ENCODE measurements around the gene WDR18.

The WDR18 gene

GRCh38 chr19:984165-984967 is at the start of gene WDR18:
Gene WDR18, plus strand, starts transcription at chr19:984345. Its CDS starts 9 bp downstream, at chr19:984354.
- H3K4me3 Mint-ChIP-seq, result peak within 1 kb of the TSS; percentile 95
- H3K27ac Mint-ChIP-seq, result peak within 1 kb of the TSS; percentile 96
- no peaks in the 10 kb centered on the region for H3K27me3 Mint-ChIP-seq
- peaks cover 2% of the 10 kb centered on the region for H3K36me3 Mint-ChIP-seq
- peaks cover 13% of the 10 kb centered on the region for H3K4me1 Mint-ChIP-seq
- no peaks in the 10 kb centered on the region for H3K9me3 Mint-ChIP-seq

DNA sequence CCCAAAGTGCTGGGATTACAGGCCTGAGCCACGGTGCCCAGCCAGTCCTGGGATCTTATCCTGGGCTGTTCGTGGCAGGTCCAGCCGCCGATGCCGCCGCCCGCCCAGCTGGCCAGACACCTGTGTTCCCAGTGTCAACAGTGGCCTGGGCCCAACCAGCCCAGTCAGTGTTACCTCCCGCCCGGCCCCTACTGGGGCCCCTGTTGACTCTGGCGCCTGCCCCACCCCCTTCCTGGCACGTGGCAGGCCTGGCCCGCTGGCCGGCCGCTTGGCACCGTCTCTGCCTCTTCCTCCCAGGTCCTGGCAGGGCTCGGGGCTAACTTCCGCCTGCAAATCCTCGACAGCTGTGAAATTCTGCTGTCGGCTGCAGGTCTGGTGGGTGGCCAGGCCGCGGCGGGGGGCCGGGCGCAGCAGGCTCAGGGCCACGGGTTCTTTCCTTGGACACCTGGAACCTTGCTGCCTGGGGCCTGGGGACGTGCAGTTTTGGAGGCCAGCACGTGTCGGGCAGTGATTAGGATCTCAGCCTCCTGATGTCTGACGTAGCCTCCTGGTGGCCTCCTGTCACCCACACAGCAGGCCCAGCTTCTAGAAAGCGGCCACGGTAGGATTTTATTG is 49.2 kb upstream of the WDR18 start:
- Mint-ChIP-seq H3K27me3 (no peaks in the 10 kb centered on the region), H3K4me3 (no peak overlapping the region), H3K36me3 (no peaks in the 10 kb centered on the region), H3K27ac (no peak overlapping the region), H3K4me1 (peaks cover 27% of the 10 kb centered on the region), H3K9me3 (no peaks in the 10 kb centered on the region)

DNA sequence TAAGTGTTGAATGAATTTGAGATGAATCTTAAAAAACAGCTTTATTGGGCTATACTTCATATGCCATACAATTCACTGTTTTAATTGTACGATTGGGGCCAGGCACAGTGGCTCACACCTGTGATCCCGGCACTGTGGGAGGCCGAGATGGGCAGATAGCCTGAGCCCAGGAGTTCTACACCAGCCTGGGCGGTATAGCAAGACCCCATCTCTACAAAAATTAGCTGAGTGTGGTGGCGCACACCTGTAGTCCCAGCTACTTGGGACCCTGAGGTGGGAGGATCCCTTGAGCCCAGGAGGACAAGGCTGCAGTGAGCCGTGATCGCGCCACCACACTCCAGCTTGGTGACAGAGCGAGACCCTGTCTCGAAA is 48.0 kb upstream of the WDR18 start:
- no peak overlapping the region for H3K27ac Mint-ChIP-seq
- no peaks in the 10 kb centered on the region for H3K27me3 Mint-ChIP-seq
- H3K4me1 Mint-ChIP-seq, result peaks cover 34% of the 10 kb centered on the region
- H3K36me3 Mint-ChIP-seq, result no peaks in the 10 kb centered on the region
- no peak overlapping the region for H3K4me3 Mint-ChIP-seq
- H3K9me3 Mint-ChIP-seq, result no peaks in the 10 kb centered on the region

- Mint-ChIP-seq H3K27ac (peak overlapping the region; percentile 7), H3K36me3 (no peaks in the 10 kb centered on the region), H3K4me1 (peaks cover 36% of the 10 kb centered on the region), H3K27me3 (no peaks in the 10 kb centered on the region), H3K9me3 (no peaks in the 10 kb centered on the region), H3K4me3 (no peak overlapping the region)
Observed at GRCh38 chr19:937259-937694, 46.9 kb upstream of the WDR18 start.

DNA sequence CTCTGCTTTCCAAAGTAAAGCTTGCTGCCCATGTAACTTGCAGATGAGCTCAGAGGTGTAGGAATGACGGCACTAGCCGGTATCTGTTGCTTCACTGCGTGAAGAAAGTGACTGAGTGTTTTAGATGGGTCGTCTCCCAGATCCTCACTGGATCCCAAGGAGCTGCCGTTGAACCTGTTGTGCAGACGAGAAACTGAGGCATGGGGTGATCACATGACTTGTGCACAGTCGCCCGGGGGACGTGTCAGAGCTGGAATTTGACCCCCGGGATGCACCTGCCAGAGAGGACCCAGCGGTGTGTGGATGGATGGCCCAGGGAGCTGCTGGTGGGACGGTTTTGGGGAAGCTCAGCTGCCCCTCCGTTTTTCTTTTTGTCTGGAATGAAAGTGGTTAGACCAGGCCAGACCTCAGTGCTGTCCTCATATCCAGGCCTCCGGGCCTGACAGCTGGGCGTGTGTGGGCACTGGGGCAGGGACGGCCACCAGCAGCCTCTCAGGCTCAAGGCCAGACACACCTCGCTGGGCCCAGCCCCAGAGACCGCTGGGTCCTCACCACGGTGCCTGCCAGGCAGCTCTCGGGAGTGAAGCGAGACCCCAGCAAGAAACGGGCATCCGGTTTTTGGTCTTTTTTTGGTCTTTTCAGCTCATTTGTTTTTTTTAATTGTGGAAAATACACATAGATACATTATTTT is 45.8 kb upstream of the WDR18 start:
- H3K27ac Mint-ChIP-seq, result peak overlapping the region; percentile 2

DNA sequence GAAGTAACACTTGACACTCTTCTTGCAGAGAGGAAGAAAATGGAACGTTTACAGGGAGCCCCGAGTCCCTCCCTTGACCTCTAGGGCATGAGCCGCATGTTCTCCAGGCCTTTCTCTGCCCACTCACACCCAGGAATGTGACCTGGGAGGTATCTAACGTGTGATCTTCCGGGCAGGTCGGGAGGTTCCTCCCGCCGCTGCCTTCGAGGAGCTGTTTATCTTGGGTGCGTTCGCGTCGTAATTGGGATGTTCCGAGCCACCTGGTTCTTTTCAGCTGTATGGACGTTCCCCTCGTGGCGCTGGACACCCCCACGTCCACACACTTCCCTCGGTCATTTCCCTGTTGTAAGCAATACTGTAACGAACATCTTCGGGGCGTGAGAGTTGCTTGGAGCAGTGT is 44.7 kb upstream of the WDR18 start:
- H3K9me3 Mint-ChIP-seq, result no peaks in the 10 kb centered on the region
- H3K4me3 Mint-ChIP-seq, result peak overlapping the region; percentile 26
- no peak overlapping the region for H3K27ac Mint-ChIP-seq
- no peaks in the 10 kb centered on the region for H3K27me3 Mint-ChIP-seq
- H3K4me1 Mint-ChIP-seq, result peaks cover 31% of the 10 kb centered on the region
- no peaks in the 10 kb centered on the region for H3K36me3 Mint-ChIP-seq

More for the DNA sequence above, 45.8 kb upstream of the WDR18 start:
- H3K36me3 Mint-ChIP-seq, result no peaks in the 10 kb centered on the region
- H3K4me1 Mint-ChIP-seq, result peaks cover 31% of the 10 kb centered on the region
- H3K4me3 Mint-ChIP-seq, result peak overlapping the region; percentile 30
- H3K9me3 Mint-ChIP-seq, result no peaks in the 10 kb centered on the region
- H3K27me3 Mint-ChIP-seq, result no peaks in the 10 kb centered on the region

DNA sequence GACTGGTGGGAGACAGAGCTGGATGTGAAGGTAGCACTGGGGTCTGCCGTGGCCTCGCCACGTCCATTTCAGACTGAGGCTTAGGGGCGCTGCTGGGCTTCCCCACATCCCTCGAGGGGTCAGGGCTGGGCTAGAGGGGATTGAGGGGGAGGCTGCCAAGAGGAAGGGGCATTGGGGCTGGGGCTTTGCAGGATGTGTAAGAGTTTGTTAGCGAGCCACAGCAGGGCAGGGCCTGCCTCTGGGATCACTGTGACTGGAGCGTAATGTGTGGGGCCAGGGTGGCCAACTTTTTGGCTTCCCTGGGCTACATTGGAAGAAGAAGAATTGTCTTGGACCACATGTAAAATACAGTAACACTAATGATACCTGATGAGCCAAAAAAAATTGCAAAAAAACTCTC is 44.2 kb upstream of the WDR18 start:
- no peaks in the 10 kb centered on the region for H3K27me3 Mint-ChIP-seq
- H3K9me3 Mint-ChIP-seq, result no peaks in the 10 kb centered on the region
- peak overlapping the region; percentile 82 for H3K27ac Mint-ChIP-seq
- peaks cover 31% of the 10 kb centered on the region for H3K4me1 Mint-ChIP-seq
- peak overlapping the region; percentile 84 for H3K4me3 Mint-ChIP-seq
- no peaks in the 10 kb centered on the region for H3K36me3 Mint-ChIP-seq

DNA sequence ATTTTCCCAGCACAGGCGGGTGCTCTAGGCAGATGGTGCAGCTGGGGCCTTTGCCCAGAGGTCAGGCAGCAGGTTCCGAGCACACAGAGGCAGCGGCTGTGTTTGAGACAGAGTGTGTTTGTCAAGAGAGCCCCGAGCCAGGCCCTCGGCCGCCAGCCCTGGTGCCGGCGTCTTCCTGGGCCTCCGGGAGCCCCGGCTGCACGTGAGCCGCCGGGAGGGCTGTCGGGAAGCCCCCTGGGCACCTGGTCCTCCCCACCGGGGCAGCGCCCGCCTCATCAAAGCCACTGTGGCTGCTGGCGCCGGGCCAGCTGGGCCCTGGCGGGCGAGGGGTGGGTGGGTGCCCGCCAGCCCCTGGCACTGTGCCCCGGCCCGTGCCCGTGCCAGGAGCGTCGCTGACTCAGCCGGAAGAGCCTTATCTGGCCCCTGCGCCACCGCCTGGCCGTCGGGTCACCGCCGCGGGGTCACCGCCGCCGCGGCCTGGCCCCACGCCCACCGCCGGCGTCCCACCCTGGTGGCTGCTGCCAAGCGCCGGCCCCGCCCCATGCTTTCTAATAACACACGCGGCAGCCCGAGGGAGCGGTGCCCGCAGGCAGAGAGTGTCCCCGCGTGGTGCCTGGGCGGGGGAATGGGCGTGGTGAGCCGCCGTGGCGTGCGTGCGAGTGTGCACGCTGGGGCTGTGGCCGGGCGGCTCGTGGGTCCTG is 43.4 kb upstream of the WDR18 start:
- H3K36me3 Mint-ChIP-seq, result no peaks in the 10 kb centered on the region
- H3K4me1 Mint-ChIP-seq, result peaks cover 31% of the 10 kb centered on the region
- no peaks in the 10 kb centered on the region for H3K9me3 Mint-ChIP-seq
- no peaks in the 10 kb centered on the region for H3K27me3 Mint-ChIP-seq
- H3K4me3 Mint-ChIP-seq, result peak overlapping the region; percentile 84
- H3K27ac Mint-ChIP-seq, result peak overlapping the region; percentile 82

DNA sequence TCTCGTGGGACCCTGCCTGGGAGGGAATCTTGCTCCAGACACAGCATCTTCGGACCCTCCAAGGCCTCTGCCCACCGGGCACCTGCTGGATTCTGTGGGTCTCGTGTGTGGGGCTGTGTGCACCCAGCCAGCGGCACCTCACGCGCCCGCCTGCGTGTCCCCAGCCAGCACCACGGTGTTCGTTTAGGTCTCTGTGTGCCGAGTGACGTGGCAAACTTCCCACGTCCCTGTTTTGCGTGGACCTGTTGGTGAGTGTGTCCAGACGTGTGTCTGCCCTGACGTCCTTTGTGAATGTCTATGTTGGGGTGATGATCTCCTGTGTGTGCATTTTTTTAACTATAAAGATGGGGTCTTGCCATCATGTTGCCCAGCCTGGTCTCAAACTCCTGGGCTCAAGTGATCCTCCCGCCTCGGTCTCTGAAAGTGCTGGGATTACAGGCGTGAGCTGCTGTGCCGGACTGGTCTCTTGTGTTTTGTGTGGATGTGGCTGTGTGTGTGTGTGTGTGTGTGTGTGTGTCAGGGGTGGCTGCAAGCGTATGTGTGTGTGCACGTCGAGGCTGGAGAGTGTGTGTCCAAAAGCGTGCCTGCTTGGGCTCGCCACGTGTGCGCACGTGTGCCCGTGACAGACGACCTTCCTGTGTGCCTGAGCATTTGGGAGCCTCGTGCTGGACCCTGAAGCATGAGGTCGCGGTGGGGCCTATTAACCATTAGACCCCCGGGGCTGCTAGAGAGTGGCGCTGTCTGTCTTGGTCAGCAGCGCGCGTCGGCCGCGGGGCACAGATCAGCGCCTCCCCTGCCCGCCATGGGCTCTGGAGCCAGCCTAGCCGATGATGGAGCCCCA is 42.6 kb upstream of the WDR18 start:
- no peaks in the 10 kb centered on the region for H3K36me3 Mint-ChIP-seq
- H3K4me1 Mint-ChIP-seq, result peaks cover 31% of the 10 kb centered on the region
- no peaks in the 10 kb centered on the region for H3K27me3 Mint-ChIP-seq
- no peaks in the 10 kb centered on the region for H3K9me3 Mint-ChIP-seq
- no peak overlapping the region for H3K27ac Mint-ChIP-seq
- H3K4me3 Mint-ChIP-seq, result peak overlapping the region; percentile 79

- Mint-ChIP-seq H3K27ac (no peak overlapping the region), H3K4me1 (peaks cover 28% of the 10 kb centered on the region), H3K4me3 (no peak overlapping the region), H3K27me3 (no peaks in the 10 kb centered on the region), H3K9me3 (no peaks in the 10 kb centered on the region), H3K36me3 (no peaks in the 10 kb centered on the region)
Observed at GRCh38 chr19:942133-942645, 42.0 kb upstream of the WDR18 start.

- no peaks in the 10 kb centered on the region for H3K9me3 Mint-ChIP-seq
Observed at GRCh38 chr19:943551-944170, 40.5 kb upstream of the WDR18 start.

GRCh38 chr19:944171-944567 is 40.0 kb upstream of the WDR18 start:
- H3K36me3 Mint-ChIP-seq, result no peaks in the 10 kb centered on the region
- H3K27me3 Mint-ChIP-seq, result no peaks in the 10 kb centered on the region
- no peak overlapping the region for H3K4me3 Mint-ChIP-seq
- no peak overlapping the region for H3K27ac Mint-ChIP-seq
- H3K9me3 Mint-ChIP-seq, result no peaks in the 10 kb centered on the region
- H3K4me1 Mint-ChIP-seq, result peaks cover 20% of the 10 kb centered on the region

More at GRCh38 chr19:943551-944170, 40.5 kb upstream of the WDR18 start:
- Mint-ChIP-seq H3K4me3 (no peak overlapping the region), H3K27me3 (no peaks in the 10 kb centered on the region), H3K4me1 (peaks cover 20% of the 10 kb centered on the region), H3K27ac (no peak overlapping the region), H3K36me3 (no peaks in the 10 kb centered on the region)

GRCh38 chr19:944663-945241 is 39.4 kb upstream of the WDR18 start:
- H3K4me1 Mint-ChIP-seq, result peaks cover 14% of the 10 kb centered on the region
- no peak overlapping the region for H3K4me3 Mint-ChIP-seq
- H3K9me3 Mint-ChIP-seq, result no peaks in the 10 kb centered on the region
- H3K36me3 Mint-ChIP-seq, result no peaks in the 10 kb centered on the region
- no peak overlapping the region for H3K27ac Mint-ChIP-seq
- H3K27me3 Mint-ChIP-seq, result no peaks in the 10 kb centered on the region
